ENCODE results near the gene KCTD10.
"Not testable (repeated sequence)": the region's sequence is repeated elsewhere in the genome, so short reads cannot be mapped to it uniquely, and the experiment has no call there.

Gene KCTD10

DNA sequence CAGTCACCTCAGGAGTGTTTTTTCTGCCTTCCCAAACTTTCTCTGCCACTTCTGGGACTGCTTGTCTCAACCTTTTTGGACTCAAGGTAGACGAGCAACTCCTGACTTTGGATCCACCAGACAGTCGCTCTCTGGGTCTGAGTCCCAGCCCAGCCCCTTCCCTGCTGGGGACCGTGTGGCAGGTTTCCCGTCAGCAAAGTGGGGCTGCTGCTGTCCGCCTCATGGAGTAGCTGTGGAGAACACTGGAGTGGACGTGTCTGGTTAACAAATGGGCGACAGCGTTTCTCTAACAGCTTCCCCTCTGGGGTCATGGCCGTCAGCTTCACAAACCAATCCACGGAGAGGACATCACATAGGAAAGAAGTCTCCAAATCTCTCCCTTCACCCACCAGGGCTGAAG lies 54.8 kb downstream of the KCTD10 start:
- DNase-seq (ENCODE audit: low read depth in 2 of 2, low spot score in 1 of 2) = no peak

DNA sequence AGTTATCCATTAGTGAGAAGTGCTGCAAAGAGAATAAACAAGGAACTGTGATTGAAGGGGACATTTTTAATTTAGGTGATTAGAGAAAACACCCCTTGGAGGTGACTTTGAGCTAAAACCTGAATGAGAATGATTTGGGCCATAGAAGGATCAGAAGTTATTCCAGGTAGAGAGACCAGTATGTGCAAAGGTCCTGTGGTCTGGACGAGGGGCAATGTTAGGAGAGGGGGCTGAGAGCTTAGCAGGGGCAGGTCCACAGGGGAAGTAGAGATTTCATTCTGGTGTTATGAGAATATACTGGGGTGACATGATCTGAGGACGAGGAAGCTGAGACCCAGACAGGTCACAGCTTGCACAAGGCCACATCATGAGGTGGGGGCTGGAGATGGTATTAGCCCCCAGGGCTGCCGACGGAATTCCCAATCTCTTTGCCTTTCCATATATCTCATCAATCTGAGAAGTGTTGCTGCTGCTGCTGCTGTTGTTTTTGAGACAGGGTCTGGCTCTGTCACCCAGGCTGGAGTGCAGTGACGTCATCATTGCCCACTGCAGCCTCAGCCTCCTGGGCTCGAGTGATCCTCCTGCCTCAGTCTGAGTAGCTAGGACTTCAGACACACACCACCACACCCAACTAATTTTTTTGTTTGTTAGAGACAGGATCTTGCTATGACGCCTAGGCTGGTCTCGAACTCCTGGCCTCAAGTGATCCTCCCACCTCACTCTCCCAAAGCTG lies 55.6 kb downstream of the KCTD10 start:
- DNase-seq (ENCODE audit: low read depth in 2 of 2, low spot score in 1 of 2) = no peak

DNA sequence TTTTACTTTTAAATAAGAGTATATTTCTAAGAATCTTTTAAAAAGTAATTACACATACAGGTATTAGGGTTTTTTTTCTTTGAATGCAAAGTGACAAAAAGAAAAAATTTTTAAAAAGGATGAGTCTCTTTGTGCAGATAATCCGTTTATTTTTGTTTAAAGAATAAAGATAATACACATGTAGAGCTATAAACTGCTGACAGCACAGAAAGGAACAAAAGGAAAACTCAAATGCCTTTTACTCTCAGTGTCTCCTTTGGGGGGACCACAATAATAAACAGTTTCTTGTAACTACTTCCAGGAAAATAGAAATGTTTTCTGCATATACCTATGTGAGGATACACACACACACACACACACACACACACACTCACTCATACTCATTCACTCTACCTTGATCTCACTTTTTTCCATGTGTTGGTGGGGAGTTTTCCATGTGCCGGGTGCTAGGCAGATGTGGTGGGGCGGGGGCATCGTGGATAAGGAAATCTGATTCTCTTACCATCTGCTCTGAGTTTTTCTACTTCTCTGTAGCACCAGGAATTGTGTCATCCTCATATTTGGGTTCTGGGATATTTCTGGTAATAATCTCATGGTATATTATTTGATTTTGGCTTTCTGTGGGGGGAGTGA lies 58.1 kb downstream of the KCTD10 start:
- no peak for DNase-seq (ENCODE audit: low read depth in 2 of 2, low spot score in 1 of 2)

DNA sequence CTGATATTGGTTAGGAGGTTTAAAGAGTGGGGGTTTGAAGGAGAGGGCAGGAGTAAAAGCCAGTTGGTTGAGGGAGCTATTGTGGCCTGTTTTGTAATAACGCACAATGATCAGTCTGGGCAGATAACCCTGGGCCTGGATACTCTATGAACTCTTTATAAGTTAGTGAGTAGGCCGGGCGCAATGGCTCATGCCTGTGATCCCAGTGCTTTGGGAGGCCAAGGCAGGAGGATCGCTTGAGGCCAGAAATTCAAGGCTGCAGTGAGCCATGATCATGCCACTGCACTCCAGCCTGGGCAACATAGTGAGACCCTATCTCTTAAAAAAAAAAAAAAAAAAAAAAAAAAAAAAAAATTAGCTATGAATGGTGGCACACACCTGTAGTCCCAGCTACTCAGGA lies 71.0 kb downstream of the KCTD10 start:
- DNase-seq (ENCODE audit: low read depth in 2 of 2, low spot score in 1 of 2) = not testable (repeated sequence)

DNA sequence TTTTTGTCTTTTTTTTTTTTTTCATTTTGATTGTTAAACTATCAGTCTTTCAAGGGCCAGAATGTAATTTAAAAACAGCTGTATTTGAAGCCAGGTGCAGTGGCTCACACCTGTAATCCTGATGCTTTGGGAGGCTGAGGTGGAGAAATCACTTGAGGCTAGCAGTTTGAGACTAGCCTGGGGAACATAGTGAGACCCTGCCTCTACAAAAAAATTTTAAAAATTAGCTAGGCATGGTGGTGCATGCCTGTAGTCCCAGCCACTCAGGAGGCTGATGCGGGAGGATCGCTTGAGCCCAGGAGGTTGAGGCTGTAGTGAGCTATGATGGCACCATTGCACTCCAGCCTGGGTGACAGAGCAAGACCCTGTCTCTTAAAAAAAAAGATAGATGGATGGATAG lies 72.3 kb downstream of the KCTD10 start:
- not testable (repeated sequence) for DNase-seq (ENCODE audit: low read depth in 2 of 2, low spot score in 1 of 2)
